Trophoblast cell (in vitro differentiated cells and primary cell): ENCODE results near the gene ZBTB49.

Experiments used
- DNase-seq, 2 donors: peaks; one replicate each; pipeline ENCODE4 v3.0.0-alpha.2; 2016
- H2AFZ ChIP-seq: 2 replicates; pipeline ENCODE4 v1.6.1; 2013; ENCODE audit warnings: low read length, moderate library complexity, mild to moderate bottlenecking; ENCODE audit not compliant: insufficient read depth, poor library complexity
- H2AK5ac ChIP-seq: 2 replicates; pipeline ENCODE4 v1.6.1; 2013; ENCODE audit warnings: mild to moderate bottlenecking, low read length
- H2BK120ac ChIP-seq: 2 replicates; pipeline ENCODE4 v1.6.1; 2013; ENCODE audit warnings: low read length, mild to moderate bottlenecking, moderate library complexity; ENCODE audit not compliant: insufficient read depth, poor library complexity
- H2BK12ac ChIP-seq: 2 replicates; pipeline ENCODE4 v1.6.1; 2013; ENCODE audit warnings: mild to moderate bottlenecking, low read length, moderate library complexity
- H2BK5ac ChIP-seq: 2 replicates; pipeline ENCODE4 v1.6.1; 2013; ENCODE audit warnings: low read length, low read depth, moderate library complexity, mild to moderate bottlenecking; ENCODE audit not compliant: poor library complexity
- H3K14ac ChIP-seq: 2 replicates; pipeline ENCODE4 v1.6.1; 2013; ENCODE audit warnings: mild to moderate bottlenecking, low read length
- H3K18ac ChIP-seq: 2 replicates; pipeline ENCODE4 v1.6.1; 2013; ENCODE audit warnings: mild to moderate bottlenecking, low read length
- H3K23ac ChIP-seq: 2 replicates; pipeline ENCODE4 v1.6.1; 2013; ENCODE audit warnings: low read length
- H3K27ac ChIP-seq: 2 replicates; pipeline ENCODE4 v1.5.1; 2013; ENCODE audit warnings: low read depth, mild to moderate bottlenecking, inconsistent platforms, low read length, moderate library complexity
- H3K27me3 ChIP-seq: 2 replicates; pipeline ENCODE4 v1.6.1; 2013; ENCODE audit warnings: inconsistent platforms, mild to moderate bottlenecking, low read length, moderate library complexity; ENCODE audit not compliant: insufficient read depth
- H3K36me3 ChIP-seq, 2 experiments: 1 replicate in 1 of 2; 2 replicates in 1 of 2; pipeline ENCODE4 v1.6.1; 2013; ENCODE audit warnings: low read length in 2 of 2, mild to moderate bottlenecking in 2 of 2, moderate library complexity in 1 of 2; ENCODE audit not compliant: insufficient read depth in 2 of 2, control insufficient read depth in 1 of 2
- H3K4ac ChIP-seq: 2 replicates; pipeline ENCODE4 v1.6.1; 2013; ENCODE audit warnings: low read depth, mild to moderate bottlenecking, low read length, moderate library complexity
- H3K4me1 ChIP-seq, 2 experiments: 1 replicate in 1 of 2; 2 replicates in 1 of 2; pipeline ENCODE4 v1.6.1; 2013; ENCODE audit warnings: low read length in 2 of 2, mild to moderate bottlenecking in 2 of 2, moderate library complexity in 1 of 2; ENCODE audit not compliant: insufficient read depth in 2 of 2, control insufficient read depth in 1 of 2
- H3K4me2 ChIP-seq: 2 replicates; pipeline ENCODE4 v1.6.1; 2013; ENCODE audit warnings: inconsistent platforms, mild to moderate bottlenecking, low read length, moderate library complexity
- H3K4me3 ChIP-seq: 2 replicates; pipeline ENCODE4 v1.5.1; 2013; ENCODE audit warnings: mild to moderate bottlenecking, low read depth, low read length, inconsistent platforms
- H3K79me1 ChIP-seq: one replicate; pipeline ENCODE4 v1.6.1; 2013; ENCODE audit warnings: low read length
- H3K79me2 ChIP-seq: 2 replicates; pipeline ENCODE4 v1.6.1; 2013; ENCODE audit warnings: low read length, mild to moderate bottlenecking; ENCODE audit not compliant: control insufficient read depth, insufficient read depth, poor library complexity
- H3K9ac ChIP-seq: 2 replicates; pipeline ENCODE4 v1.6.1; 2013; ENCODE audit warnings: mild to moderate bottlenecking, low read length
- H3K9me3 ChIP-seq: 2 replicates; pipeline ENCODE4 v1.6.1; 2013; ENCODE audit warnings: low read depth, mild to moderate bottlenecking, control low read depth, inconsistent platforms, low read length; ENCODE audit not compliant: insufficient read depth
- H4K12ac ChIP-seq: 2 replicates; pipeline ENCODE4 v1.6.1; 2013; ENCODE audit warnings: low read depth, mild to moderate bottlenecking, low read length, moderate library complexity
- H4K8ac ChIP-seq: 2 replicates; pipeline ENCODE4 v1.6.1; 2013; ENCODE audit warnings: low read depth, mild to moderate bottlenecking, low read length, moderate library complexity
- H4K91ac ChIP-seq: one replicate; pipeline ENCODE4 v1.6.1; 2013; ENCODE audit warnings: low read depth, mild to moderate bottlenecking, low read length, moderate library complexity
- WGBS: extraction: QIAGEN DNeasy Blood & Tissue Kit; methylation state at CpG from one replicate; pipeline ENCODE4 v1.1.7; 2013; ENCODE audit warnings: missing lambda C conversion rate; ENCODE audit not compliant: insufficient read length, insufficient coverage; ENCODE audit errors: extremely low coverage; 5-methylcytosine and 5-hydroxymethylcytosine counted together

The ZBTB49 gene

DNA sequence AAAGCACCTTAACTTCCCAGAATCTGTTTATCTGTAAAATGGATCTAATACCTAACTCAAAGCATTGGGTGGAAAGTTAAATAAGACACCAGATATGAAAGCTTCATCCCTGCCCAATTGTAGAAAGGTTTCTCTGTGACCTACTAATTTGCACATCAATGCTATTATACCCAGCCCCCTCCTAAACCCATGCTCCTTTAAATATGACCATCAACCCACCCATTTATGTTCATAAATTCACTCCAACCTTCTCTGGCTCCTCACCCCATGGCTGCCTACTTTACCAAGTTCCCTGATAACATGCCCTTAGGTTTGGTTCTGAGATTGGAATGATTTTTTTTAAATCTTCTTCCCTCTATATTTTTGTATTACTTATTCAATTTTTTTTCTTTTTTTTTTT, 2.0 kb upstream of the ZBTB49 start:
- no peaks in the 10 kb centered on the region for H3K9me3 ChIP-seq
- no peak overlapping the region for H2BK5ac ChIP-seq
- no peak overlapping the region for H3K4me3 ChIP-seq
- H3K4me2 ChIP-seq, result no peak overlapping the region
- no peak overlapping the region for H3K14ac ChIP-seq
- no peak overlapping the region for H3K9ac ChIP-seq
- H3K27ac ChIP-seq, result no peak overlapping the region
- peaks cover 9 to 15% of the 10 kb centered on the region in 2 experiments for H3K4me1 ChIP-seq
- no peak overlapping the region for H3K18ac ChIP-seq
- no peak overlapping the region for H2AK5ac ChIP-seq
- H4K8ac ChIP-seq, result no peak overlapping the region
- peaks cover 2% of the 10 kb centered on the region for H3K79me1 ChIP-seq
- peaks cover 5 to 13% of the 10 kb centered on the region in 2 experiments for H3K36me3 ChIP-seq
- peaks cover 4% of the 10 kb centered on the region for H3K79me2 ChIP-seq
- no peak overlapping the region for H4K91ac ChIP-seq
- no peak for DNase-seq
- H2BK120ac ChIP-seq, result no peak overlapping the region
- H2BK12ac ChIP-seq, result no peak overlapping the region
- H3K4ac ChIP-seq, result no peak overlapping the region
- H4K12ac ChIP-seq, result no peak overlapping the region
- H3K27me3 ChIP-seq, result no peaks in the 10 kb centered on the region
- no peak overlapping the region for H2AFZ ChIP-seq
- no peak overlapping the region for H3K23ac ChIP-seq

- Histone ChIP-seq H2BK12ac (no peak overlapping the region), H3K4ac (peak overlapping the region; percentile 35), H4K12ac (peak overlapping the region; percentile 8), H3K23ac (no peak overlapping the region), H3K4me1 (peaks cover 9 to 15% of the 10 kb centered on the region in 2 experiments), H4K91ac (no peak overlapping the region), H2AK5ac (no peak overlapping the region), H3K9me3 (no peaks in the 10 kb centered on the region), H3K79me1 (peaks cover 2% of the 10 kb centered on the region), H3K27ac (no peak overlapping the region), H3K36me3 (peaks cover 5 to 13% of the 10 kb centered on the region in 2 experiments), H3K4me3 (no peak overlapping the region), H3K14ac (no peak overlapping the region), H3K18ac (no peak overlapping the region), H3K27me3 (no peaks in the 10 kb centered on the region), H2BK120ac (no peak overlapping the region), H2BK5ac (no peak overlapping the region), H2AFZ (no peak overlapping the region), H3K79me2 (peaks cover 4% of the 10 kb centered on the region), H3K4me2 (peak overlapping the region; percentile 65), H4K8ac (no peak overlapping the region), H3K9ac (no peak overlapping the region)
- no peak for DNase-seq
- WGBS, result no CpG with 5 or more reads among the region's 3 CpGs
These were observed 996 bp upstream of the ZBTB49 start for GRCh38 chr4:4289055-4289454.

- Histone ChIP-seq H2AK5ac (no peak overlapping the region), H4K12ac (peak overlapping the region; percentile 47), H3K27ac (no peak overlapping the region), H3K14ac (peak overlapping the region; percentile 85), H3K79me2 (peaks cover 4% of the 10 kb centered on the region), H3K27me3 (no peaks in the 10 kb centered on the region), H3K9ac (peak overlapping the region; percentile 91), H3K9me3 (no peaks in the 10 kb centered on the region), H2AFZ (peak overlapping the region; percentile 94), H3K79me1 (peaks cover 2% of the 10 kb centered on the region), H3K23ac (no peak overlapping the region), H3K18ac (peak overlapping the region; percentile 83), H4K8ac (peak overlapping the region; percentile 95), H3K4me1 (peaks cover 9 to 15% of the 10 kb centered on the region in 2 experiments), H2BK120ac (no peak overlapping the region), H3K4me2 (peak overlapping the region; percentile 65), H2BK5ac (no peak overlapping the region), H3K36me3 (peaks cover 5 to 13% of the 10 kb centered on the region in 2 experiments), H3K4me3 (peak overlapping the region; percentile 91), H3K4ac (peak overlapping the region; percentile 41), H2BK12ac (no peak overlapping the region), H4K91ac (peak overlapping the region; percentile 20)
- no CpG with 5 or more reads among the region's 10 CpGs for WGBS
- DNase-seq, result no peak
These were observed 482 bp upstream of the ZBTB49 start for GRCh38 chr4:4289597-4289940.

- H3K14ac ChIP-seq, result no peak overlapping the region
- H3K79me2 ChIP-seq, result peaks cover 4% of the 10 kb centered on the region
- no peak overlapping the region for H3K23ac ChIP-seq
- H3K9ac ChIP-seq, result no peak overlapping the region
- no peak overlapping the region for H3K4me2 ChIP-seq
- H3K36me3 ChIP-seq, result no peaks in the 10 kb centered on the region
- H4K8ac ChIP-seq, result no peak overlapping the region
- H3K27me3 ChIP-seq, result no peaks in the 10 kb centered on the region
- H3K9me3 ChIP-seq, result no peaks in the 10 kb centered on the region
- H2BK120ac ChIP-seq, result no peak overlapping the region
- H2BK5ac ChIP-seq, result no peak overlapping the region
- peaks cover 9 to 15% of the 10 kb centered on the region in 2 experiments for H3K4me1 ChIP-seq
- H2AFZ ChIP-seq, result no peak overlapping the region
- no peak overlapping the region for H3K4ac ChIP-seq
- H4K91ac ChIP-seq, result no peak overlapping the region
- H3K79me1 ChIP-seq, result peaks cover 2% of the 10 kb centered on the region
- DNase-seq, result no peak
- no peak overlapping the region for H4K12ac ChIP-seq
- H3K4me3 ChIP-seq, result no peak overlapping the region
- H2BK12ac ChIP-seq, result no peak overlapping the region
- no peak overlapping the region for H2AK5ac ChIP-seq
- H3K18ac ChIP-seq, result no peak overlapping the region
- WGBS, result no CpG with 5 or more reads among the region's 3 CpGs
- no peak overlapping the region for H3K27ac ChIP-seq
These were observed 3.2 kb downstream of the ZBTB49 start for GRCh38 chr4:4293279-4293678.
